HG03565 (cell line): ENCODE measurements around the gene PLK3.

Experiments used
- ATAC-seq: cut with Tn5 transposase; IDR thresholded peaks from one replicate; pipeline ENCODE4 v1.9.1; 2021; ENCODE audit warnings: mild to moderate bottlenecking, moderate library complexity; ENCODE audit not compliant: unreplicated experiment

Gene PLK3

DNA sequence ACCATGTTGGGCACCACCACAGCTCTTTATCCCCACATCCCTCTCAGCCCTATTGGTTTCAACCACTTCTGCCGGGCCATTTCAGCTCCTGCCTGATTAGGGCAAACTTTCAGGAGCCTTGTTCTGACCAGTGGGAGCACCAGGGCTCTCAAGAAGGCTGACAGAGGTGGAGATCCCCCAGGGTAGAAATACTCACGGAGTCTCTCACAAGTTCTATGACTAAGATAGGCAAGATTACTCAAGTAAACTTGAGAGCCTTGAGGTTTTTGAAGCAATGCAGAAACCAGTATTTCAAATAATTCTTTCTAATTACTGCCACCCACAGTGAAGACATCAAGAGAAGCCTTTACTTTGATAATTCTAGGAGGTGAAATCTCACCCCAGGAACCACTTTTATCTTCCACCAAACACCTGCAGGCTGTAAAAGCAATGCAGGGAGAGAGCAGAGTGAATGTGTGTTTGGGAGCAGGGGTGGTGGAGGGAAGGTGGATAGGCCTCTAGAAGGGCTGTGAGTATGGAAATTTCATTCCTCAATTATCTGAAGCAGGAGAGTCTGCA, 49.5 kb downstream of the PLK3 start:
- no peak for ATAC-seq

DNA sequence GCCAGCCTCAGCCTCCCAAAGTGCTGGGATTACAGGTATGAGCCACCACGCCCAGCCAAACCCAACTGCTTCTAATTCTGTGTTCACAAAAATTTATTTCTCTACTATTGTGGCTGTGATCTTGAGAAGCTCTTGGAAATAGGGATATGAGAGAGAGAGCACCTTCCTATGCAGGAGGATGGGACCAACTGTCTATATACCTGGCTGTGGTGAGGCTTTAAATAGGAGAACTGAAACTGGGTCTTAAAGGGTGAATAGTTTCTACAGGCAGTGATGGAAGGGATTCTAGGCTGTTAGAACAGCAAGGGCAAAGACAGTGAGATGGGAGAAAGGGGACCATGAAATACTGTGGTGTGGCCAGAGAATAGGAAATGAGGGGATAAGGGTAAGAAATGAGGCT, 51.1 kb downstream of the PLK3 start:
- no peak for ATAC-seq

DNA sequence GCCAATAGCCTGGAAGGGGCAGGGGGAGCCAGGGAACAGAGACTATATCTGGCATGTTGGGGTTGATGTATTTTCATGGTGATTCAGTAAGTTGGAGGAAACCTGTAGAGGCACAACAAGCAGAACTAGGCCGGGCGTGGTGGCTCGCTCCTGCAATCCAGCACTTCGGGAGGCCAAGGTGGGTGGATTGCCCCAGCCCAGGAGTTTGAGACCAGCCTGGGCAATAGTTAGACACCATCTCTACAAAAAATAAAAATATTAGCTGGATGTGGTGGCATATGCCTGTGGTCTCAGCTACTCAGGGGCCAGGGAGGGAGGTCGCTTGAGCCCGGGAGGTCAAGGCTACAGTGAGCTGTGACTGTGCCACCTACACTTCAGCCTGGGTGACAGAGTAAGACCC, 53.0 kb downstream of the PLK3 start:
- ATAC-seq = no peak

DNA sequence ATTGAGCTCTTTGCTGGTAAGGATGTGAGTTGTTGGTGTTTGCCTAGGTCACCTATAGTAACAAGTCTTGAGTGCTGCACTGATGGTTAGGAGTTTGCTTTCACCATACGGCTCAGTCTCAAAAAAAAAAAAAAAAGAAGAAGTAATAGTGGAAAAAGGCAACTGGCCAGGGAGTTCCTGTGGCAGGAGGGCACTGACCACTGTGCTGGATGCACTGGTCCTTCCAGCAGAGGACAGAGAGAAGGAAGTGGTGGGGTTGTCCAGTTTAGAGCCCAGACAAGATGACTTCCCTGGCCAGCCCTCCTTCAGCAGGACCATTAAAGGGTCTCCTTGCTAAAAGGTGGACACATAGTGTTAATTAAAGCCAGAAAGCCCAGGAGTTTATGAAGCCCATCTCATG, 54.8 kb downstream of the PLK3 start:
- ATAC-seq = no peak
